HepG2 (cell line): ENCODE data around the gene VAC14.

Experiments
- EP300 ChIP-seq, 3 experiments: sonication (generic) in 1 of 3; formaldehyde crosslinking in 1 of 3; IDR thresholded peaks; 2 replicates each; pipeline versions ENCODE4 v1.5.1 to v1.6.1; 2011 to 2020; ENCODE audit warnings: low read depth in 2 of 3, low read length in 2 of 3, borderline replicate concordance in 1 of 3, improper control_type of control experiment in 1 of 3, mild to moderate bottlenecking in 1 of 3, missing genetic modification reagents in 1 of 3, moderate library complexity in 1 of 3
- FOXK1 ChIP-seq: sonication (generic); formaldehyde crosslinking; IDR thresholded peaks from 2 replicates; pipeline ENCODE4 v1.4.0; 2020; ENCODE audit warnings: low read depth, missing genetic modification reagents, borderline replicate concordance
- TCF7 ChIP-seq: sonication (generic); IDR thresholded peaks from 2 replicates; pipeline ENCODE4 v1.6.1; 2016; ENCODE audit warnings: antibody characterized with exemption, low read depth
- ZNF558 ChIP-seq: sonication (generic); formaldehyde crosslinking; IDR thresholded peaks from 2 replicates; pipeline ENCODE4 v1.9.0; 2022; ENCODE audit warnings: mild to moderate bottlenecking, missing genetic modification reagents, borderline replicate concordance
- ZNF792 ChIP-seq: IDR thresholded peaks from 2 replicates; pipeline ENCODE4 v1.6.1; 2016

DNA sequence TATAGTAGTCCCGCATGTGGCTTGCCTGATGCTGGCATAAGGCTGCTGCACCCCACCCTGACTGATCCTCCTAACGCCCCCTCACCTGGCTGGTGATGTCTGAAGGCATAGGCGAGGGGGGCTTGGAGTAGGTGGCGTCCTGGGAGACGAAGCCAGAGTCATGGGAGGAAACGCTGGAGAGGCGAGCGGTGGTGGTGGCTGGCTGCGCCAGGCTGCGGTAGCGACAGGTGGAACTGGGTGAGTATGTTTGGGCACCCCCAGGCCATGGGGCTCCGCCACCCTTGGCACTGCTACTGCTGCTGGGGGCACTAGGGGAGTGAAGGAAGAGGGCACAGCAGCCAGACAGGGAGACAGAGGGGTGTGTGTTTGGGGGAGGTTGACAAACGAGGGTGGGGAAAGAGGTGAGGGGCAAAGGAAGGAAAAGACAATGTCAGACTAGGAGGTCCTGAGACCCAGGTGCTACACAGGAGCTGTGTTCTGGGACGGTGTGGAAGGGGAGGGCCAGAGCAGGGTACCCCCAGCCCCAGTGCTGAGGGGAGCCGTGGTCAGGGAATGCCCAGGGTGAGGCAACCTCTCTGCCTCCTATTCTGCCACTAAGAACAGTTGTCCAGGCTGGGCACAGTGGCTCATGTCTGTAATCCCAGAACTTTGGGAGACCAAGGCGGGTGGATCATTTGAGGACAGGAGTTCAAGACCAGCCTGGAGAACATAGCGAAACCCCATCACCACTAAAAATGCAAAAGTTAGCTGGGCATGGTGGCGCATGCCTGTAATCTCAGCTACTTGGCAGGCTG, 126.5 kb downstream of the VAC14 start:
- TF ChIP-seq ZNF558 (no peak), FOXK1 (CRISPR knock-in tag) (no peak), TCF7 (no peak), ZNF792 (CRISPR knock-in tag) (no peak), EP300 (IDR thresholded peaks at IDR 0.05; ENCODE audit: low read depth in 2 of 2, low read length in 2 of 2) (no peak), EP300 (CRISPR knock-in tag; IDR thresholded peaks at IDR 0.05; ENCODE audit: borderline replicate concordance) (no peak)
